GM12878 (cell line): ENCODE measurements around the gene PRKCQ. TPM values are rescaled to one million over a fixed set of nuclear protein-coding genes. Genes with fewer than 3 reads are reported as not detected.

Experiments used
- ATAC-seq: fragments of 200-7000 bp; cut with Tn5 transposase; 3 replicates; pipeline ENCODE4 v1.9.1; 2020; ENCODE audit warnings: mild to moderate bottlenecking, moderate library complexity
- BruUV-seq: library from RNA; stranded (reverse); fragments of 400-500 nt; replicated peaks from 2 replicates; lab custom pipeline; 2021; lab: Mats Ljungman, UMichigan
- CTCF ChIA-PET: fragments of 300-600 bp; sonication (Branson Sonifier 250); formaldehyde crosslinking; extraction: SDS; loops from one replicate; lab custom pipeline; 2021; ENCODE audit warnings: inconsistent platforms; lab: Yijun Ruan, JAX
- POLR2A ChIA-PET: fragments of 350-600 bp; formaldehyde crosslinking; extraction: SDS; loops from one replicate; lab custom pipeline; 2021; ENCODE audit warnings: inconsistent platforms; lab: Charles Lee
- RAD21 ChIA-PET: fragments of 300-600 bp; sonication (Branson Sonifier 250); formaldehyde crosslinking; loops from one replicate; lab custom pipeline; 2023; ENCODE audit warnings: antibody characterized with exemption; ENCODE audit not compliant: unreplicated experiment; lab: Charles Lee
- SMC1A ChIA-PET: fragments of 300-600 bp; sonication (Branson Sonifier 250); formaldehyde crosslinking; loops from one replicate; lab custom pipeline; 2023; ENCODE audit not compliant: unreplicated experiment, uncharacterized antibody; lab: Charles Lee
- DNase-seq: peaks from one replicate; pipeline ENCODE4 v3.0.0-alpha.2; 2011; ENCODE audit warnings: low read depth, low spot score
- FAIRE-seq: peaks from 3 replicates; lab custom pipeline; 2011; peaks lifted over from hg19 to GRCh38; lab: Jason Lieb, UNC
- H2AFZ ChIP-seq: 2 replicates; pipeline ENCODE4 v1.6.0; 2011; ENCODE audit warnings: low read depth, low read length, control low read depth; ENCODE audit not compliant: control insufficient read depth
- H3K27ac ChIP-seq: 2 replicates; pipeline ENCODE4 v1.5.1; 2011; ENCODE audit warnings: control low read depth; ENCODE audit not compliant: control insufficient read depth, insufficient read depth
- H3K27me3 ChIP-seq, 2 experiments: replicated peaks in 1 of 2; 2 replicates each; pipeline versions ENCODE4 v1.6.0 to v1.6.1; 2011; ENCODE audit warnings: low read length in 1 of 2; ENCODE audit not compliant: control insufficient read depth in 2 of 2, insufficient read depth in 2 of 2
- H3K36me3 ChIP-seq, 2 experiments: 2 replicates each; pipeline ENCODE4 v1.5.1; 2011; ENCODE audit warnings: low read length in 1 of 2; ENCODE audit not compliant: control insufficient read depth in 2 of 2, insufficient read depth in 2 of 2
- H3K4me1 ChIP-seq: 2 replicates; pipeline ENCODE4 v1.6.1; 2011; ENCODE audit warnings: mild to moderate bottlenecking, low read length, moderate library complexity, mixed read lengths; ENCODE audit not compliant: control insufficient read depth, insufficient read depth
- H3K4me2 ChIP-seq: 2 replicates; pipeline ENCODE4 v1.6.0; 2011; ENCODE audit warnings: control low read depth; ENCODE audit not compliant: control insufficient read depth, insufficient read depth
- H3K4me3 ChIP-seq: fragments of 200-600 bp; sonication (generic); 2 replicates; pipeline ENCODE4 v1.5.1; 2016
- H3K79me2 ChIP-seq: 2 replicates; pipeline ENCODE4 v1.6.0; 2011; ENCODE audit warnings: low read length; ENCODE audit not compliant: control insufficient read depth, insufficient read depth
- H3K9ac ChIP-seq: 2 replicates; pipeline ENCODE4 v1.8.0; 2011; ENCODE audit warnings: low read length, control low read depth, mixed read lengths; ENCODE audit not compliant: control insufficient read depth, insufficient read depth
- H3K9me3 ChIP-seq: replicated peaks from 3 replicates; pipeline ENCODE4 v1.5.1; 2011; ENCODE audit warnings: mild to moderate bottlenecking, low read length; ENCODE audit not compliant: control insufficient read depth, insufficient read depth
- H4K20me1 ChIP-seq: 2 replicates; pipeline ENCODE4 v1.6.0; 2011; ENCODE audit not compliant: control insufficient read depth, insufficient read depth
- ATF7 ChIP-seq: fragments of 450-650 bp; IDR thresholded peaks from 2 replicates; pipeline ENCODE4 v1.6.1; 2016; ENCODE audit warnings: low read depth, mild to moderate bottlenecking
- BACH1 ChIP-seq: fragments of 450-650 bp; IDR thresholded peaks from 2 replicates; pipeline ENCODE4 v1.6.1; 2017; ENCODE audit warnings: mild to moderate bottlenecking, borderline replicate concordance
- BMI1 ChIP-seq: fragments of 450-650 bp; IDR thresholded peaks from 2 replicates; pipeline ENCODE4 v1.6.1; 2016; ENCODE audit warnings: mild to moderate bottlenecking, moderate library complexity, borderline replicate concordance
- CTCF ChIP-seq, 3 experiments: IDR thresholded peaks in 2 of 3; conservative IDR thresholded peaks in 1 of 3; 2 replicates each; pipeline ENCODE4 v1.5.1; 2011; ENCODE audit warnings: low read depth in 3 of 3, low read length in 3 of 3, mild to moderate bottlenecking in 3 of 3, control low read depth in 2 of 3, moderate library complexity in 2 of 3, inconsistent platforms in 1 of 3, mixed read lengths in 1 of 3; ENCODE audit not compliant: control insufficient read depth in 2 of 3, insufficient read depth in 1 of 3; ENCODE audit errors: extremely low read depth in 1 of 3
- E4F1 ChIP-seq: fragments of 450-650 bp; IDR thresholded peaks from 2 replicates; pipeline ENCODE4 v1.6.1; 2018; ENCODE audit warnings: borderline replicate concordance, mild to moderate bottlenecking; ENCODE audit not compliant: partially characterized antibody
- IRF5 ChIP-seq: fragments of 450-650 bp; IDR thresholded peaks from 2 replicates; pipeline ENCODE4 v1.6.1; 2017; ENCODE audit warnings: borderline replicate concordance
- NR2C1 ChIP-seq: fragments of 450-650 bp; IDR thresholded peaks from 2 replicates; pipeline ENCODE4 v1.6.1; 2017; ENCODE audit warnings: antibody characterized with exemption, mild to moderate bottlenecking, moderate library complexity
- PAX8 ChIP-seq: fragments of 450-650 bp; IDR thresholded peaks from 2 replicates; pipeline ENCODE4 v1.6.1; 2017; ENCODE audit warnings: mild to moderate bottlenecking, moderate library complexity
- PBX3 ChIP-seq: IDR thresholded peaks from 2 replicates; pipeline ENCODE4 v1.6.1; 2011; ENCODE audit warnings: mild to moderate bottlenecking, low read depth, low read length, moderate library complexity; ENCODE audit not compliant: insufficient replicate concordance
- PML ChIP-seq: IDR thresholded peaks from 2 replicates; pipeline ENCODE4 v1.6.1; 2012; ENCODE audit warnings: low read length, inconsistent platforms
- POLR2A ChIP-seq: IDR thresholded peaks from 2 replicates; pipeline ENCODE4 v1.6.1; 2011; ENCODE audit warnings: low read depth, mild to moderate bottlenecking, low read length
- SREBF1 ChIP-seq: IDR thresholded peaks from 2 replicates; pipeline ENCODE4 v1.6.1; 2012; ENCODE audit warnings: mild to moderate bottlenecking, low read length
- ZNF24 ChIP-seq: fragments of 450-650 bp; IDR thresholded peaks from 2 replicates; pipeline ENCODE4 v1.6.1; 2017; ENCODE audit warnings: antibody characterized with exemption, mild to moderate bottlenecking
- ZSCAN29 ChIP-seq: fragments of 450-650 bp; IDR thresholded peaks from 2 replicates; pipeline ENCODE4 v1.6.1; 2017; ENCODE audit warnings: mild to moderate bottlenecking, moderate library complexity
- WGBS: methylation state at CpG from one replicate; pipeline ENCODE4 v1.1.6; 2016; ENCODE audit warnings: low lambda C conversion rate; ENCODE audit not compliant: insufficient replicate concordance, insufficient coverage; ENCODE audit errors: missing lambda C conversion rate; 5-methylcytosine and 5-hydroxymethylcytosine counted together
- in situ Hi-C: fragments of 300-500 bp; cut with MboI; formaldehyde crosslinking; loops from 9 replicates; pipeline ENCODE4 v1.14.3; 2018; ENCODE audit warnings: mixed read lengths
- intact Hi-C: fragments of 100-400 bp; cut with micrococcal nuclease; formaldehyde crosslinking; loops from one replicate; pipeline ENCODE4 v1.14.2; 2022; ENCODE audit not compliant: unreplicated experiment
- polyA plus RNA-seq, 11 experiments: library from polyadenylated mRNA; depleted of rRNA in 4 of 11; unstranded in 6 of 11; stranded (reverse) in 5 of 11; fragments of >200 nt; fragmentation: Nextera tagmentation in 4 of 11; fragmentation: Illumina TruSeq in 1 of 11; extraction: Ambion mirVana in 4 of 11; extraction: Trizol in 1 of 11; gene quantifications; 1 replicate in 1 of 11; 2 replicates in 10 of 11; pipeline versions ENCODE4 v1.2.1 to v1.2.3, GENCODE V29; 2011 to 2016; ENCODE audit warnings: inconsistent platforms in 2 of 11, missing spikeins in 2 of 11, low read depth in 1 of 11
- total RNA-seq, 4 experiments: library from RNA; depleted of rRNA in 3 of 4; stranded (reverse); fragments of >200 nt in 3 of 4; fragmentation: Illumina TruSeq in 1 of 4; extraction: Trizol in 1 of 4; gene quantifications; 2 replicates each; pipeline versions ENCODE4 v1.2.1 to v1.2.3, GENCODE V29; 2013 to 2021

The PRKCQ gene
- total and polyA plus RNA-seq, 10 of the 15 experiments (the other 5 are each of a cell fraction or from before 2014, with no cell fraction given): 0.26 to 8.9 (median 0.98) TPM

GRCh38 chr10:6423413-6424170 lies 156.5 kb downstream of the PRKCQ start:
- H3K9ac ChIP-seq: no peak overlapping the region

More at GRCh38 chr10:6423413-6424170, 156.5 kb downstream of the PRKCQ start:
- no peak overlapping the region for H3K4me2 ChIP-seq
- no peak overlapping the region for H3K4me3 ChIP-seq
- H3K79me2 ChIP-seq: no peaks in the 10 kb centered on the region
- no peak overlapping the region for H2AFZ ChIP-seq
- no peaks in the 10 kb centered on the region for H3K36me3 ChIP-seq
- RAD21 ChIA-PET: no interaction called here
- DNase-seq (no peak), ATAC-seq (no peak), FAIRE-seq (no peak)
- BruUV-seq: no TSS peak
- H3K27ac ChIP-seq: no peak overlapping the region
- no peaks in the 10 kb centered on the region for H4K20me1 ChIP-seq
- no peaks in the 10 kb centered on the region for H3K4me1 ChIP-seq
- WGBS: 23% methylated on average over 17 of the region's 17 CpGs
- TF ChIP-seq ZNF24: no peak
- no peak for TF ChIP-seq PBX3
- TF ChIP-seq E4F1: no peak
- TF ChIP-seq PML: no peak
- no peak for TF ChIP-seq IRF5
- TF ChIP-seq ATF7: no peak
- no peak for TF ChIP-seq CTCF (IDR thresholded peaks at IDR 0.05 in 2 of 3, conservative IDR thresholded peaks at IDR 0.05 in 1 of 3; ENCODE audit: control insufficient read depth in 2 of 3, extremely low read depth in 1 of 3, insufficient read depth in 1 of 3, low read depth in 3 of 3, low read length in 3 of 3)
- TF ChIP-seq PAX8: no peak
- TF ChIP-seq BACH1: no peak
- TF ChIP-seq NR2C1: no peak
- TF ChIP-seq BMI1: no peak
- no peak for TF ChIP-seq POLR2A
- no peak for TF ChIP-seq ZSCAN29
- no peak for TF ChIP-seq SREBF1
- in situ Hi-C loops: no loop called here
- CTCF ChIA-PET: no interaction called here
- H3K27me3 ChIP-seq: no peaks in the 10 kb centered on the region; a peak in 1 of 4 replicates
- no peaks in the 10 kb centered on the region for H3K9me3 ChIP-seq
- POLR2A ChIA-PET: no interaction called here
- intact Hi-C loops: no loop called here
- SMC1A ChIA-PET: no interaction called here
